Measurements from ENCODE around the gene STRIT1.
"Not testable (repeated sequence)": the region's sequence is repeated elsewhere in the genome, so short reads cannot be mapped to it uniquely, and the experiment has no call there.

Gene STRIT1

GRCh38 chr3:155296413-155296812, 2.9 kb upstream of the STRIT1 start:
- Histone ChIP-seq H3K4me1 (ENCODE audit: control insufficient read depth, insufficient read depth, low read length) (no peaks in the 10 kb centered on the region), H3K27ac (ENCODE audit: low read length) (no peak overlapping the region), H3K36me3 (ENCODE audit: control insufficient read depth in 2 of 2, insufficient read depth in 2 of 2, low read length in 2 of 2) (no peaks in the 10 kb centered on the region), H3K27me3 (ENCODE audit: control insufficient read depth in 1 of 2, insufficient read depth in 2 of 2, low read length in 2 of 2) (no peaks in the 10 kb centered on the region), H3K9ac (ENCODE audit: low read length in 2 of 2) (no peak overlapping the region), H3K4me3 (ENCODE audit: low read length in 2 of 2) (no peak overlapping the region), H3K9me3 (ENCODE audit: control insufficient read depth in 2 of 2, low read length in 2 of 2) (peaks cover 7 to 10% of the 10 kb centered on the region in 2 donors)

- no peaks in the 10 kb centered on the region for H3K4me1 ChIP-seq (ENCODE audit: control insufficient read depth, insufficient read depth, low read length)
- no peak overlapping the region for H3K9ac ChIP-seq (ENCODE audit: low read length in 2 of 2)
- H3K9me3 ChIP-seq (ENCODE audit: control insufficient read depth in 2 of 2, low read length in 2 of 2) = peaks cover 7 to 10% of the 10 kb centered on the region in 2 donors
- H3K27me3 ChIP-seq (ENCODE audit: control insufficient read depth in 1 of 2, insufficient read depth in 2 of 2, low read length in 2 of 2) = no peaks in the 10 kb centered on the region
- H3K4me3 ChIP-seq (ENCODE audit: low read length in 2 of 2) = no peak overlapping the region
- no peaks in the 10 kb centered on the region for H3K36me3 ChIP-seq (ENCODE audit: control insufficient read depth in 2 of 2, insufficient read depth in 2 of 2, low read length in 2 of 2)
- H3K27ac ChIP-seq (ENCODE audit: low read length) = no peak overlapping the region
Measured at GRCh38 chr3:155292693-155293092, 790 bp downstream of the STRIT1 start.

GRCh38 chr3:155292133-155292532, 1.4 kb downstream of the STRIT1 start:
- Histone ChIP-seq H3K9ac (ENCODE audit: low read length in 2 of 2) (no peak overlapping the region), H3K4me3 (ENCODE audit: low read length in 2 of 2) (no peak overlapping the region), H3K27me3 (ENCODE audit: control insufficient read depth in 1 of 2, insufficient read depth in 2 of 2, low read length in 2 of 2) (no peaks in the 10 kb centered on the region), H3K27ac (ENCODE audit: low read length) (no peak overlapping the region), H3K9me3 (ENCODE audit: control insufficient read depth in 2 of 2, low read length in 2 of 2) (peaks cover 7 to 10% of the 10 kb centered on the region in 2 donors), H3K36me3 (ENCODE audit: control insufficient read depth in 2 of 2, insufficient read depth in 2 of 2, low read length in 2 of 2) (no peaks in the 10 kb centered on the region), H3K4me1 (ENCODE audit: control insufficient read depth, insufficient read depth, low read length) (no peaks in the 10 kb centered on the region)

- Histone ChIP-seq H3K4me1 (ENCODE audit: control insufficient read depth, insufficient read depth, low read length) (no peaks in the 10 kb centered on the region), H3K4me3 (ENCODE audit: low read length in 2 of 2) (no peak overlapping the region), H3K27me3 (ENCODE audit: control insufficient read depth in 1 of 2, insufficient read depth in 2 of 2, low read length in 2 of 2) (no peaks in the 10 kb centered on the region), H3K27ac (ENCODE audit: low read length) (no peak overlapping the region), H3K9me3 (ENCODE audit: control insufficient read depth in 2 of 2, low read length in 2 of 2) (no peaks in the 10 kb centered on the region), H3K9ac (ENCODE audit: low read length in 2 of 2) (no peak overlapping the region), H3K36me3 (ENCODE audit: control insufficient read depth in 2 of 2, insufficient read depth in 2 of 2, low read length in 2 of 2) (no peaks in the 10 kb centered on the region)
Measured at GRCh38 chr3:155286736-155287135, 6.7 kb downstream of the STRIT1 start.

- Histone ChIP-seq H3K4me3 (ENCODE audit: low read length in 2 of 2) (no peak overlapping the region), H3K9me3 (ENCODE audit: control insufficient read depth in 2 of 2, low read length in 2 of 2) (no peaks in the 10 kb centered on the region), H3K36me3 (ENCODE audit: control insufficient read depth in 2 of 2, insufficient read depth in 2 of 2, low read length in 2 of 2) (no peaks in the 10 kb centered on the region), H3K9ac (ENCODE audit: low read length in 2 of 2) (no peak overlapping the region), H3K27ac (ENCODE audit: low read length) (no peak overlapping the region), H3K4me1 (ENCODE audit: control insufficient read depth, insufficient read depth, low read length) (no peaks in the 10 kb centered on the region), H3K27me3 (ENCODE audit: control insufficient read depth in 1 of 2, insufficient read depth in 2 of 2, low read length in 2 of 2) (no peaks in the 10 kb centered on the region)
Measured at GRCh38 chr3:155285936-155286335, 7.5 kb downstream of the STRIT1 start.

- H3K27ac ChIP-seq (ENCODE audit: low read length) = no peak overlapping the region
- H3K36me3 ChIP-seq (ENCODE audit: control insufficient read depth in 2 of 2, insufficient read depth in 2 of 2, low read length in 2 of 2) = no peaks in the 10 kb centered on the region
- no peaks in the 10 kb centered on the region for H3K4me1 ChIP-seq (ENCODE audit: control insufficient read depth, insufficient read depth, low read length)
- no peaks in the 10 kb centered on the region for H3K27me3 ChIP-seq (ENCODE audit: control insufficient read depth in 1 of 2, insufficient read depth in 2 of 2, low read length in 2 of 2)
- no peak overlapping the region for H3K9ac ChIP-seq (ENCODE audit: low read length in 2 of 2)
- no peak overlapping the region for H3K4me3 ChIP-seq (ENCODE audit: low read length in 2 of 2)
- no peaks in the 10 kb centered on the region for H3K9me3 ChIP-seq (ENCODE audit: control insufficient read depth in 2 of 2, low read length in 2 of 2)
Measured at GRCh38 chr3:155283092-155284056, 10.1 kb downstream of the STRIT1 start.

- Histone ChIP-seq H3K9me3 (ENCODE audit: control insufficient read depth in 2 of 2, low read length in 2 of 2) (no peaks in the 10 kb centered on the region), H3K27ac (ENCODE audit: low read length) (no peak overlapping the region), H3K36me3 (ENCODE audit: control insufficient read depth in 2 of 2, insufficient read depth in 2 of 2, low read length in 2 of 2) (no peaks in the 10 kb centered on the region), H3K4me1 (ENCODE audit: control insufficient read depth, insufficient read depth, low read length) (no peaks in the 10 kb centered on the region), H3K27me3 (ENCODE audit: control insufficient read depth in 1 of 2, insufficient read depth in 2 of 2, low read length in 2 of 2) (no peaks in the 10 kb centered on the region), H3K4me3 (ENCODE audit: low read length in 2 of 2) (no peak overlapping the region), H3K9ac (ENCODE audit: low read length in 2 of 2) (no peak overlapping the region)
Measured at GRCh38 chr3:155282385-155283091, 10.9 kb downstream of the STRIT1 start.

- no peaks in the 10 kb centered on the region for H3K27me3 ChIP-seq (ENCODE audit: control insufficient read depth in 1 of 2, insufficient read depth in 2 of 2, low read length in 2 of 2)
- no peak overlapping the region for H3K4me3 ChIP-seq (ENCODE audit: low read length in 2 of 2)
- H3K27ac ChIP-seq (ENCODE audit: low read length) = no peak overlapping the region
- no peaks in the 10 kb centered on the region for H3K4me1 ChIP-seq (ENCODE audit: control insufficient read depth, insufficient read depth, low read length)
- H3K9ac ChIP-seq (ENCODE audit: low read length in 2 of 2) = no peak overlapping the region
- H3K36me3 ChIP-seq (ENCODE audit: control insufficient read depth in 2 of 2, insufficient read depth in 2 of 2, low read length in 2 of 2) = no peaks in the 10 kb centered on the region
- H3K9me3 ChIP-seq (ENCODE audit: control insufficient read depth in 2 of 2, low read length in 2 of 2) = no peaks in the 10 kb centered on the region
Measured at GRCh38 chr3:155281912-155282311, 11.6 kb downstream of the STRIT1 start.

GRCh38 chr3:155276089-155276488, 17.4 kb downstream of the STRIT1 start:
- not testable (repeated sequence) for H3K9me3 ChIP-seq (ENCODE audit: control insufficient read depth in 2 of 2, low read length in 2 of 2); H3K36me3 ChIP-seq (ENCODE audit: control insufficient read depth in 2 of 2, insufficient read depth in 2 of 2, low read length in 2 of 2); H3K27me3 ChIP-seq (ENCODE audit: control insufficient read depth in 1 of 2, insufficient read depth in 2 of 2, low read length in 2 of 2); H3K4me1 ChIP-seq (ENCODE audit: control insufficient read depth, insufficient read depth, low read length); H3K27ac ChIP-seq (ENCODE audit: low read length); H3K4me3 ChIP-seq (ENCODE audit: low read length in 2 of 2); H3K9ac ChIP-seq (ENCODE audit: low read length in 2 of 2)

GRCh38 chr3:155275159-155275754, 18.2 kb downstream of the STRIT1 start:
- not testable (repeated sequence) for H3K9ac ChIP-seq (ENCODE audit: low read length in 2 of 2); H3K27ac ChIP-seq (ENCODE audit: low read length); H3K27me3 ChIP-seq (ENCODE audit: control insufficient read depth in 1 of 2, insufficient read depth in 2 of 2, low read length in 2 of 2); H3K36me3 ChIP-seq (ENCODE audit: control insufficient read depth in 2 of 2, insufficient read depth in 2 of 2, low read length in 2 of 2); H3K4me1 ChIP-seq (ENCODE audit: control insufficient read depth, insufficient read depth, low read length); H3K9me3 ChIP-seq (ENCODE audit: control insufficient read depth in 2 of 2, low read length in 2 of 2); H3K4me3 ChIP-seq (ENCODE audit: low read length in 2 of 2)

Measured in stomach smooth muscle (tissue), 2 donors.